ENCODE measurements around the gene DBH.

GRCh38 chr9:133656211-133657119 lies 20.3 kb downstream of the DBH start:
- TF ChIP-seq YY1 (IDR thresholded peaks at IDR 0.05; ENCODE audit: low read depth) (no peak), CREB1 (IDR thresholded peaks at IDR 0.05; ENCODE audit: low read depth) (no peak), USF1 (IDR thresholded peaks at IDR 0.05) (no peak), RAD21 (IDR thresholded peaks at IDR 0.05; ENCODE audit: low read depth) (0 out of 2 replicates have a peak, but pooled peaks have one; percentile 8), EGR1 (IDR thresholded peaks at IDR 0.05) (no peak), NFIC (IDR thresholded peaks at IDR 0.05) (no peak), CEBPB (IDR thresholded peaks at IDR 0.05) (no peak)
- TF ChIP-seq, protein P1, sequence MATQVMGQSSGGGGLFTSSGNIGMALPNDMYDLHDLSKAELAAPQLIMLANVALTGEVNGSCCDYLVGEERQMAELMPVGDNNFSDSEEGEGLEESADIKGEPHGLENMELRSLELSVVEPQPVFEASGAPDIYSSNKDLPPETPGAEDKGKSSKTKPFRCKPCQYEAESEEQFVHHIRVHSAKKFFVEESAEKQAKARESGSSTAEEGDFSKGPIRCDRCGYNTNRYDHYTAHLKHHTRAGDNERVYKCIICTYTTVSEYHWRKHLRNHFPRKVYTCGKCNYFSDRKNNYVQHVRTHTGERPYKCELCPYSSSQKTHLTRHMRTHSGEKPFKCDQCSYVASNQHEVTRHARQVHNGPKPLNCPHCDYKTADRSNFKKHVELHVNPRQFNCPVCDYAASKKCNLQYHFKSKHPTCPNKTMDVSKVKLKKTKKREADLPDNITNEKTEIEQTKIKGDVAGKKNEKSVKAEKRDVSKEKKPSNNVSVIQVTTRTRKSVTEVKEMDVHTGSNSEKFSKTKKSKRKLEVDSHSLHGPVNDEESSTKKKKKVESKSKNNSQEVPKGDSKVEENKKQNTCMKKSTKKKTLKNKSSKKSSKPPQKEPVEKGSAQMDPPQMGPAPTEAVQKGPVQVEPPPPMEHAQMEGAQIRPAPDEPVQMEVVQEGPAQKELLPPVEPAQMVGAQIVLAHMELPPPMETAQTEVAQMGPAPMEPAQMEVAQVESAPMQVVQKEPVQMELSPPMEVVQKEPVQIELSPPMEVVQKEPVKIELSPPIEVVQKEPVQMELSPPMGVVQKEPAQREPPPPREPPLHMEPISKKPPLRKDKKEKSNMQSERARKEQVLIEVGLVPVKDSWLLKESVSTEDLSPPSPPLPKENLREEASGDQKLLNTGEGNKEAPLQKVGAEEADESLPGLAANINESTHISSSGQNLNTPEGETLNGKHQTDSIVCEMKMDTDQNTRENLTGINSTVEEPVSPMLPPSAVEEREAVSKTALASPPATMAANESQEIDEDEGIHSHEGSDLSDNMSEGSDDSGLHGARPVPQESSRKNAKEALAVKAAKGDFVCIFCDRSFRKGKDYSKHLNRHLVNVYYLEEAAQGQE (IDR thresholded peaks at IDR 0.05; ENCODE audit: low read depth), result no peak

Data from Ishikawa (cell line).